Endothelial cell of umbilical vein (primary cell): ENCODE measurements around the gene METTL14.

ENCODE experiments used
- CTCF ChIP-seq, 2 donors: IDR thresholded peaks; 1 replicate in 1 of 2; 2 replicates in 1 of 2; pipeline ENCODE4 v1.5.1; 2011; ENCODE audit warnings: low read length in 2 of 2, mild to moderate bottlenecking in 2 of 2, moderate library complexity in 2 of 2, control low read depth in 1 of 2, inconsistent platforms in 1 of 2, low read depth in 1 of 2; ENCODE audit not compliant: insufficient read depth in 1 of 2; ENCODE audit errors: extremely low read depth in 1 of 2
- EZH2 ChIP-seq: IDR thresholded peaks from 2 replicates; pipeline ENCODE4 v1.6.1; 2012; ENCODE audit warnings: borderline replicate concordance, low read depth, mild to moderate bottlenecking, moderate library complexity, low read length, inconsistent platforms; ENCODE audit not compliant: severe bottlenecking
- POLR2A ChIP-seq: IDR thresholded peaks from 2 replicates; pipeline ENCODE4 v1.6.1; 2012; ENCODE audit warnings: low read depth, mild to moderate bottlenecking, control low read depth, low read length
- POLR2AphosphoS5 ChIP-seq: IDR thresholded peaks from 2 replicates; pipeline ENCODE4 v1.6.1; 2012; ENCODE audit warnings: low read depth, mild to moderate bottlenecking, control low read depth, low read length, moderate library complexity; ENCODE audit not compliant: insufficient read depth
- TF ChIP-seq, protein P1 (sequence below): IDR thresholded peaks from 2 replicates; pipeline ENCODE4 v1.6.1; 2011; ENCODE audit not compliant: insufficient read depth, insufficient read length

GRCh38 chr4:118729287-118730286 is 44.4 kb downstream of the METTL14 start:
- TF ChIP-seq CTCF (IDR thresholded peaks at IDR 0.05; ENCODE audit: extremely low read depth in 1 of 2, insufficient read depth in 1 of 2, low read depth in 1 of 2, low read length in 2 of 2) (no peak), EZH2 (no peak), POLR2A (no peak), POLR2AphosphoS5 (no peak)
- TF ChIP-seq, protein P1, sequence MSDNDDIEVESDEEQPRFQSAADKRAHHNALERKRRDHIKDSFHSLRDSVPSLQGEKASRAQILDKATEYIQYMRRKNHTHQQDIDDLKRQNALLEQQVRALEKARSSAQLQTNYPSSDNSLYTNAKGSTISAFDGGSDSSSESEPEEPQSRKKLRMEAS: no peak
